K562 (cell line): ENCODE results near the gene CKM. TPM values are rescaled to one million over a fixed set of nuclear protein-coding genes. Genes with fewer than 3 reads are reported as not detected.

ENCODE experiments used
- ARID2 ChIP-seq: fragments of 450-650 bp; IDR thresholded peaks from 2 replicates; pipeline ENCODE4 v1.6.1; 2017; ENCODE audit warnings: antibody characterized with exemption, mild to moderate bottlenecking
- CCNT2 ChIP-seq: IDR thresholded peaks from 2 replicates; pipeline ENCODE4 v1.6.1; 2011; ENCODE audit warnings: borderline replicate concordance, low read depth, mild to moderate bottlenecking, moderate library complexity, mixed read lengths, low read length; ENCODE audit not compliant: insufficient read length; ENCODE audit errors: extremely low read depth
- CREBBP ChIP-seq: IDR thresholded peaks from one replicate; pipeline ENCODE4 v1.6.1; 2012; ENCODE audit warnings: low read depth, mild to moderate bottlenecking, control low read depth, inconsistent platforms, low read length
- DACH1 ChIP-seq: fragments of 450-650 bp; IDR thresholded peaks from 2 replicates; pipeline ENCODE4 v1.6.1; 2018; ENCODE audit not compliant: partially characterized antibody
- DPF2 ChIP-seq: fragments of 450-650 bp; IDR thresholded peaks from 2 replicates; pipeline ENCODE4 v1.6.1; 2016
- FOXP1 ChIP-seq: sonication (generic); formaldehyde crosslinking; IDR thresholded peaks from 2 replicates; pipeline ENCODE4 v1.8.0; 2022; ENCODE audit warnings: mild to moderate bottlenecking, missing genetic modification reagents
- HCFC1 ChIP-seq: IDR thresholded peaks from 2 replicates; pipeline ENCODE4 v1.6.1; 2012; ENCODE audit warnings: low read depth, low read length, improper control_type of control experiment
- HSF4 ChIP-seq: fragments of 250-450 bp; sonication (Bioruptor Pico); IDR thresholded peaks from 2 replicates; pipeline ENCODE4 v2.1.2; 2022; ENCODE audit warnings: mild to moderate bottlenecking, moderate library complexity, borderline replicate concordance
- ID3 ChIP-seq, 2 experiments: fragments of 250-450 bp in 1 of 2; fragments of 450-650 bp in 1 of 2; sonication (Bioruptor Pico) in 1 of 2; IDR thresholded peaks; 2 replicates each; pipeline versions ENCODE4 v1.6.1 to v1.8.0; 2016 to 2021; ENCODE audit warnings: mild to moderate bottlenecking in 2 of 2, moderate library complexity in 2 of 2, missing compliant biosample characterization in 1 of 2, missing genetic modification characterization in 1 of 2
- JUND ChIP-seq, 2 experiments: IDR thresholded peaks; 2 replicates in 1 of 2; 3 replicates in 1 of 2; pipeline ENCODE4 v1.6.1; 2011; ENCODE audit warnings: borderline replicate concordance in 2 of 2, low read depth in 2 of 2, low read length in 2 of 2, improper control_type of control experiment in 1 of 2, missing biosample characterization in 1 of 2, missing genetic modification characterization in 1 of 2, missing genetic modification reagents in 1 of 2
- MBD2 ChIP-seq: sonication (generic); IDR thresholded peaks from 2 replicates; pipeline ENCODE4 v1.6.1; 2016; ENCODE audit warnings: low read depth, borderline replicate concordance
- MNT ChIP-seq, 2 experiments: fragments of 450-650 bp; conservative IDR thresholded peaks; 2 replicates each; pipeline ENCODE4 v1.6.1; 2017; ENCODE audit warnings: mild to moderate bottlenecking in 2 of 2, moderate library complexity in 2 of 2
- MXD1 ChIP-seq: fragments of 250-450 bp; sonication (Bioruptor Pico); IDR thresholded peaks from 2 replicates; pipeline ENCODE4 v1.8.0; 2021; ENCODE audit warnings: borderline replicate concordance, mild to moderate bottlenecking, moderate library complexity; ENCODE audit not compliant: poor library complexity, severe bottlenecking
- NUFIP1 ChIP-seq: fragments of 450-650 bp; IDR thresholded peaks from 2 replicates; pipeline ENCODE4 v1.6.1; 2018; ENCODE audit not compliant: partially characterized antibody
- PCBP1 ChIP-seq: fragments of 200-400 bp; formaldehyde crosslinking; IDR thresholded peaks from 2 replicates; pipeline ENCODE4 v1.6.1; 2018; ENCODE audit warnings: mild to moderate bottlenecking, low read depth, low read length; ENCODE audit not compliant: poor library complexity, severe bottlenecking
- RB1 ChIP-seq: fragments of 450-650 bp; IDR thresholded peaks from 2 replicates; pipeline ENCODE4 v1.6.1; 2017; ENCODE audit warnings: low read depth, mild to moderate bottlenecking
- SMARCE1 ChIP-seq: fragments of 450-650 bp; IDR thresholded peaks from 2 replicates; pipeline ENCODE4 v1.7.1; 2016; ENCODE audit warnings: mild to moderate bottlenecking
- SOX6 ChIP-seq: fragments of 450-650 bp; IDR thresholded peaks from 2 replicates; pipeline ENCODE4 v1.6.1; 2014; ENCODE audit warnings: mild to moderate bottlenecking
- STAT5B ChIP-seq: fragments of 250-450 bp; sonication (Bioruptor Pico); IDR thresholded peaks from 2 replicates; pipeline ENCODE4 v1.8.0; 2021; ENCODE audit warnings: mild to moderate bottlenecking, inconsistent platforms
- TAF7 ChIP-seq: fragments of 450-650 bp; IDR thresholded peaks from 2 replicates; pipeline ENCODE4 v1.6.1; 2016; ENCODE audit warnings: missing genetic modification characterization, missing compliant biosample characterization
- TCF7 ChIP-seq: sonication (generic); IDR thresholded peaks from 2 replicates; pipeline ENCODE4 v1.6.1; 2016; ENCODE audit warnings: antibody characterized with exemption, borderline replicate concordance
- ZNF124 ChIP-seq: sonication (generic); formaldehyde crosslinking; IDR thresholded peaks from 2 replicates; pipeline ENCODE4 v1.8.1; 2022; ENCODE audit warnings: missing genetic modification reagents
- ZSCAN32 ChIP-seq: fragments of 450-650 bp; formaldehyde crosslinking; IDR thresholded peaks from 2 replicates; pipeline ENCODE4 v1.4.0; 2020; ENCODE audit warnings: mild to moderate bottlenecking, moderate library complexity
- ZZZ3 ChIP-seq: fragments of 450-650 bp; IDR thresholded peaks from 2 replicates; pipeline ENCODE4 v1.6.1; 2016; ENCODE audit warnings: antibody characterized with exemption, mild to moderate bottlenecking, moderate library complexity
- polyA plus RNA-seq, 8 experiments: library from polyadenylated mRNA; depleted of rRNA in 4 of 8; stranded (reverse) in 5 of 8; unstranded in 3 of 8; fragments of >200 nt; fragmentation: Nextera tagmentation in 2 of 8; fragmentation: Illumina TruSeq in 1 of 8; extraction: Ambion mirVana in 2 of 8; extraction: Trizol in 1 of 8; gene quantifications; 2 replicates each; pipeline versions ENCODE4 v1.2.1 to v1.2.3, GENCODE V29; 2011 to 2014; ENCODE audit warnings: inconsistent platforms in 1 of 8, missing spikeins in 1 of 8
- total RNA-seq, 7 experiments: library from RNA; depleted of rRNA in 6 of 7; stranded (reverse); fragments of >200 nt in 6 of 7; fragmentation: Illumina TruSeq in 2 of 7; extraction: Trizol in 2 of 7; gene quantifications; 2 replicates each; pipeline versions ENCODE4 v1.2.1 to v1.2.3, GENCODE V29; 2011 to 2021; ENCODE audit warnings: low replicate concordance in 1 of 7
- TF ChIP-seq, protein P1 (sequence below): fragments of 450-650 bp; formaldehyde crosslinking; IDR thresholded peaks from 2 replicates; pipeline ENCODE4 v1.4.0; 2020; ENCODE audit warnings: mild to moderate bottlenecking, moderate library complexity

The CKM gene
- total and polyA plus RNA-seq, 9 of the 15 experiments (the other 6 are each of a cell fraction or from before 2014, with no cell fraction given) = 0.06 to 0.17 (median 0.09) TPM; not detected in 4

- TF ChIP-seq, protein P1, sequence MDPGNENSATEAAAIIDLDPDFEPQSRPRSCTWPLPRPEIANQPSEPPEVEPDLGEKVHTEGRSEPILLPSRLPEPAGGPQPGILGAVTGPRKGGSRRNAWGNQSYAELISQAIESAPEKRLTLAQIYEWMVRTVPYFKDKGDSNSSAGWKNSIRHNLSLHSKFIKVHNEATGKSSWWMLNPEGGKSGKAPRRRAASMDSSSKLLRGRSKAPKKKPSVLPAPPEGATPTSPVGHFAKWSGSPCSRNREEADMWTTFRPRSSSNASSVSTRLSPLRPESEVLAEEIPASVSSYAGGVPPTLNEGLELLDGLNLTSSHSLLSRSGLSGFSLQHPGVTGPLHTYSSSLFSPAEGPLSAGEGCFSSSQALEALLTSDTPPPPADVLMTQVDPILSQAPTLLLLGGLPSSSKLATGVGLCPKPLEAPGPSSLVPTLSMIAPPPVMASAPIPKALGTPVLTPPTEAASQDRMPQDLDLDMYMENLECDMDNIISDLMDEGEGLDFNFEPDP (CRISPR knock-in tag) = no peak
- peak; percentile 52; the same call in 1 of the 2 replicates for TF ChIP-seq DPF2
- TF ChIP-seq TCF7 = no peak
- TF ChIP-seq MXD1 (CRISPR knock-in tag) = no peak
- TF ChIP-seq ZSCAN32 (CRISPR knock-in tag) = no peak
- no peak for TF ChIP-seq STAT5B (CRISPR knock-in tag)
- no peak for TF ChIP-seq NUFIP1
- TF ChIP-seq ID3 (CRISPR knock-in tag; IDR thresholded peaks at IDR 0.05) = no peak
- 0 out of 2 replicates have a peak, but pooled peaks have one; percentile 51 for TF ChIP-seq ID3 (tag; IDR thresholded peaks at IDR 0.05)
- peak; percentile 32; the same call in 1 of the 2 replicates for TF ChIP-seq ARID2
- TF ChIP-seq MNT (conservative IDR thresholded peaks at IDR 0.05) = 0 out of 4 replicates have a peak, but pooled peaks of 1 of the 2 experiments have one; percentile 44
- TF ChIP-seq PCBP1 = no peak
- no peak; the same call in 1 of the 2 replicates for TF ChIP-seq HCFC1
- no peak for TF ChIP-seq SMARCE1
- peak; percentile 96 for TF ChIP-seq MBD2
- TF ChIP-seq RB1 = no peak; the same call in 1 of the 2 replicates
- TF ChIP-seq TAF7 (tag) = peak; percentile 70
- TF ChIP-seq JUND (IDR thresholded peaks at IDR 0.05; ENCODE audit: borderline replicate concordance, low read depth, low read length) = peak; percentile 56
- TF ChIP-seq JUND (tag; IDR thresholded peaks at IDR 0.05; ENCODE audit: borderline replicate concordance, low read depth, low read length) = no peak
- TF ChIP-seq DACH1 = no peak
- TF ChIP-seq ZZZ3 = no peak
- TF ChIP-seq HSF4 = no peak
- TF ChIP-seq CCNT2 = no peak
- TF ChIP-seq CREBBP = no peak
- TF ChIP-seq FOXP1 (CRISPR knock-in tag) = no peak
- TF ChIP-seq ZNF124 = no peak
- TF ChIP-seq SOX6 = no peak
Measured at GRCh38 chr19:45370410-45371204, 47.9 kb upstream of the CKM start, which contains the start of gene ERCC2 (continued).
